GM21367 (cell line): ENCODE results near the gene TRMT6.

Source experiments
- ATAC-seq: cut with Tn5 transposase; IDR thresholded peaks from one replicate; pipeline ENCODE4 v1.9.1; 2021; ENCODE audit not compliant: unreplicated experiment

TRMT6 gene, protein sequence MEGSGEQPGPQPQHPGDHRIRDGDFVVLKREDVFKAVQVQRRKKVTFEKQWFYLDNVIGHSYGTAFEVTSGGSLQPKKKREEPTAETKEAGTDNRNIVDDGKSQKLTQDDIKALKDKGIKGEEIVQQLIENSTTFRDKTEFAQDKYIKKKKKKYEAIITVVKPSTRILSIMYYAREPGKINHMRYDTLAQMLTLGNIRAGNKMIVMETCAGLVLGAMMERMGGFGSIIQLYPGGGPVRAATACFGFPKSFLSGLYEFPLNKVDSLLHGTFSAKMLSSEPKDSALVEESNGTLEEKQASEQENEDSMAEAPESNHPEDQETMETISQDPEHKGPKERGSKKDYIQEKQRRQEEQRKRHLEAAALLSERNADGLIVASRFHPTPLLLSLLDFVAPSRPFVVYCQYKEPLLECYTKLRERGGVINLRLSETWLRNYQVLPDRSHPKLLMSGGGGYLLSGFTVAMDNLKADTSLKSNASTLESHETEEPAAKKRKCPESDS

DNA sequence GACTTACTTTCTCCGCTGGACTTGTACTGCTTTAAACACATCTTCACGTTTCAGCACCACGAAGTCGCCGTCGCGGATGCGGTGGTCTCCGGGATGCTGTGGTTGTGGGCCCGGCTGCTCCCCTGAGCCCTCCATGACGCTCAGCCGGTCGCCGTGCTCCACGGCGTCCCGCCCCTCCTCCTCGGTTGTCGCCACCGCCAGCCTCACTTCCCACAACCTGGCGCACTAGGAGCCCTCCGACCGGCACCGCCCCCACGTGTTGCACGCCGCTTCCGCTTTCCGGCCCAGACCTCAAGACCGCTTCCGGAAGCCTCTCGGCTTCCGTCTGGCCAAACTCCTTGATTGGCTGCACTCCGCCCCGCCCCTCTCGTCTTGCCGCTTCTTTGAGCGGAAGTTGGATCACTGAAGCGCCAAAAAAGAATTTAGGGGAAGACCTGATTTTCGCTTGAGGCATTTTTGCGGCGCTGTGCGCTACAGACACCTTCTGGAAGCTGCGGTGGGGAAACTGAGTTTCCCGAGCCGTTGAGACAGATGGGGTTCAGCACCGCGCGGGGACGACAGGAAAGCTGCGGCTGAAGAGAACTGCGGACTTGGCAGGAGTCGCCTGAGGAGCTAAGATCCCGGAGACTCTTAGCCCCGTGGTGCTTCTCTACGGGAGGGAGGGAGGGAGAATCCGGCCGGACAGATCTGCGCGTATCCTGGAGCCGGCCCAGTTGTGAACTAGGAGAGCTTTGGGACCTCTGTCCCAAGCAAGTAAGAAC is at the start of gene TRMT6, which contains the start of gene MCM8:
Gene TRMT6, minus strand, starts transcription at position 263 of the 761 bp plus-strand sequence. Its CDS starts 128 bp downstream, at position 135.
Gene MCM8, plus strand, starts transcription at position 382 of the 761 bp plus-strand sequence. CDS start 1,364 bp downstream, outside the sequence.
- peak; percentile 95 for ATAC-seq

DNA sequence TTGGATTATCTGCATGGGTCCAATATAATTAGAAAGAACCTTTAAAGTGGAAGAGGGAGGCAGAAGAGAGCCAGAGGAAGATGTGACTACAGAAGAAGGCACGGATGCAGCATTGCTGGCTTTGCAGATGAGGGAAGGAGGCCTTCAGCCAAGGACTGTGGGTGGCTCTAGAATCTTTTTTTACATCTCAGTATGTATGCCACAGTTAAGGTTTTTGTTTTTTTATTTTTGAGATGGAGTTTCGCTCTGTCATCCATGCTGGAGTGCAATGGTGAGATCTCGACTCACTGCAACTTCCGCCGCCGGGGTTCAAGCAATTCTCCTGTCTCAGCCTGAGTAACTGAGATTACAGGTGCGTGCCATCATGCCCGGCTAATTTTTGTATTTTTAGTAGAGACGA is 49.5 kb upstream of the TRMT6 start:
- no peak for ATAC-seq

DNA sequence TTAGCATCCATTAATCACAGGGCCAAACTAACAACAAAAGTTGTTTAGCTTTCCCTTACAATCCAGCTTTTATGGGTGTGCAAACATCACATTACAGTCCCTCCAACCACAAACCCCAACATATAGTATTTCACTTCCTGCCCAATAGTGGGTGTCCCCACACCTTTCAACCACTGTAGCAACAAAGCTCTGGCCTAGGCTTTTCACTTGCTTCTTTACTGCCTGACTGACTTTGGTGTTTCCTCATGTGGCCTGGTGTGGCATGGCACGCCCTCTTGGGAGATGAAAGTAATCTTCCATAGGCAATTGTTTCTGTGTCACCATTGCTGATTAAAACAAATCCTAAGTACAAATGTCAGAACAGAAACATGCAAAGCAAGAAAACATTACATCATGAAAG is 46.4 kb upstream of the TRMT6 start:
- peak; percentile 93 for ATAC-seq

DNA sequence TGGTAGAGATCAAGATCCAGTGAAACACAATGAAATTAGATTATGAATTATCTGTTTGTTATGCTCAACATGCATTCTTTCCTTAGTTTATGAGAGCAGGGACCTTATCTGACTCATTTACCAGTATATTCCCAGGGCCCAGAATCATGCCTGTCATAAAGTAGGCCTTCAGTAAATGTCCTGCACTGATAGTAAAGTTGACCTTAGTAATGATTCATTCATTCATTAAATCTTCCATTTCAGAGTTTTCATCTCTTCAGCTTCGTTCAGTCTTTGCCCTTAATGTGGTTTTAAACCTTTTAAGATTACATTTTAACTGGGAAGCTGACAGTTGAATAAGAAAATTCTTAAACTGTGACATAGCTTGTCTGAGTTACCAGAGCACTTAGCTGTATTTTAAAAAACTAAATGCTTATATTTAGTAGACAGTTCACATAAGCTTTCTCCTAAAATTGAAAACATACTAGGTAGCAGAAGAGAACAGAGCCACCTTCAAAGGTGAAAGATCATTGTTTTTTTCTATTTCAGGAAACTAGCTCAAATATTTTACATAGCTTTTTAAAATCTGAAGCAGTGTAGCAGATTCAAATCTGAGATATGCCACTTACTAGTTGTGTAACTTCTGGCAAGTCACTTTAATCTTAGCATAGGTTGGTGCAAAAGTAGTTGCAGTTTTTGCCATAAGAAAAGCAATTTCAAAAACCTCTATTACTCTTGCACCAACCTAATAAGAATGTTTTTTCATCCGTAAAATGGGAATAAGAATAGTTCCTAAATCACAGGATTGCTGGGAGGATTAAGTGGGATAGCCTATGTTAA is 41.5 kb upstream of the TRMT6 start:
- ATAC-seq = no peak

DNA sequence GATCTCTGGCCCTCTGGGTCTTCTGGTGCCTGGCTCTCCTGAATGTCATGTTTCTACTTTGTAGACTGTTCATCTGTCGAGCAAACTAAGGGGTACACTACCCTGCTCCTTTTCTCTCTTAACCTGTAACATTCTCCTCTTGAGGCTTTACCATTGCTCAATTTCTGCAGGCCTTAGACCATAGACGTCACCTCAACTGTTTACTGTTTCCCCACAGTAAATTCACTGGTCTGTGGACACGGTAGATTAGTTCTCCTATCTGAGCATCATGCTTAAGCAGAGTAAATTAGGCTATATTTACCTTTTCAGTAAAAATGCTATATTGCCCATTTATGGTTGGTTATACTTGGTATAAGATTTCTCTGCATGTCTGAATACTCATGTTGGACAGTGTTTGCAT is 40.6 kb upstream of the TRMT6 start:
- no peak for ATAC-seq

DNA sequence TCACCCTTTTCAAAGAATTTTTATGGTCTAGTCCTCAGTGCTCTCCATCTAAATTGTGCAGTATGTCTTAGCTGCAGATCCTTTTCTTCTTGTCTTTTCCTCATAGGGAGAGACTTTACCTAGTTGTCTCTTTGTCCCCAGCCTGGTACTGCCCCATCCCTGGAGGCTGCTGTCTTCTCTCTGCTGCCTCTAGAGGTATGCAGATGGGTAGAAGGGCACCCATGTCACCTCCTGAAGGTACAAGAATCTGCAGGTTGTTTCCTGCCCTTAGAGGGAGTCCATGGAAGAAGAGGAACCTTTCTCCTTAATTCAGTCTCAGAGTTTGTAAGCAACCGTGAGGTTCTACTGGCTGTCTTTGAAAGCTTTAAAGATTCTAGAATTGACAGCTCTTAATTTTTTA is 39.2 kb upstream of the TRMT6 start:
- no peak for ATAC-seq

DNA sequence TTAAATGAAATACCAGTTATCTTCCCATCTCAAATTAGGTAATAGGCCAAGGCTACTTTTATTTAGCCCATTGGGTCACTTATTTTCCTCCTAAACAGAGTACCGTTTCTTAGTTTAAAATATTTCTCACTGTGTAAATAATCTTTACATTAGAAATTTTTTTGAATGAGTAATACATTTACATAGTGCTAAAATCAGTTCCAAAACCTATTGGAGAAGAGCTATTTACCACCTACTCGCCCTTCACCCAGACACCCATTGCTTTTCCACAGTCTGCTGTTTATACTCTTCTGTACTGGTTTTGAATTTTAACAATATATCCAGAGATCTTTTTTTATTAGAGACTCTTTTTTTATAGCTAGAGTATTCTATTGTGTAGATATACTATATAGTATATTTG is 37.0 kb upstream of the TRMT6 start:
- ATAC-seq = no peak

DNA sequence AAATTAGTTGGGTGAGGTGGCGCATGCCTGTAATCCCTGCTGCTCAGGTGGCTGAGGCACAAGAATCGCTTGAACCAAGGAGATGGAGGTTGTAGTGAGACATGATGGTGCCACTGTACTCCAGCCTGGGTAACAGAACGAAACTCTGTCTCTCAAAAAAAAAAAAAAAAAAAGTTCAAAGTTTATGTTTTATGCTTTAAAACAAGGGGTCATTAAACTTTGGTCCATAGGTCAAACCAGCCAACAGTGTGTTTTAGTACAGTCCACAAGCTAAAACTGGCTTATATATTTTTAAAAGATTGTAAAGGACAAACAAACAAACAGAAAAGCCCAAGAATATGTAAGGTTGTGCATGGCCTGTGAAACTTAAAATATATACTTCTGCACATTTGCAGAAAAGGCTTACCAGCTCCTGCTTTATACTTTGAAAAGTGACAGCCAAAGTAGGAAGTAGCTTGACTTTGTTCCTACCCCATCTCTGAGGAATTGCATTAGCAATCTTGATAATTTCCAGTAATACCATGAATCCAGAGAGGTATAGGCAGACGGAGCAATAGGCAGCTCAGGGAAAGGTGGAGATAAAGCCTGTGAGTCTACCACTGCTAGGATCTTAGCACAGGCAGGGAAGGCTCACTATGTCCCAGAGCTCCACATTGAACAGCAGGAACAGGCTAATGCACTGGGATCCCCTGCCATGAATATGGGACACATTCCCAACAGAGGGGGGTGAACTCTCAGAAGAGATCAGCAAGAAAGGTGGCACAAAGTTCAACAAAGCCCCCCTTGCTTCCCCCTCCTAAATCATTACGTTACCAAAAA is 30.6 kb upstream of the TRMT6 start:
- ATAC-seq = no peak

DNA sequence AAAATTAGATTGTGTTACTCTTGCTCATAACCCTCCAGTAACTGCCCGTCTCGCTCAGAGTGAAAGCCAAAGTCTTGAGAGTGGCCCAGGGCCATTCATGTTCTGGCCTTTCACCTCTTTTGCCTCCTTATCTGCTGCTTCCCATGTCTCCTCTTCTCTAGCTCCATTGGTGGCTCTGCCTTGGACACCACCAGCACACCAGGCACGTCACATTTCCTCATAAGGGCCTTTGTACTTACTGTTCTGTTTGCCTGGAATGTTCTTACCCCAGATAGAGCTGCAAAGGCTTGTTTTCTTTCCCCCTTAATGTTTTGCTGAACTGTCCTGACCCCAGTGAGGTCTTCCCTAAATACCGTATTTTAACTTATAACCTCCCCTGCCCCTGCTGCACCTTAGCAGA is 29.5 kb upstream of the TRMT6 start:
- no peak for ATAC-seq

DNA sequence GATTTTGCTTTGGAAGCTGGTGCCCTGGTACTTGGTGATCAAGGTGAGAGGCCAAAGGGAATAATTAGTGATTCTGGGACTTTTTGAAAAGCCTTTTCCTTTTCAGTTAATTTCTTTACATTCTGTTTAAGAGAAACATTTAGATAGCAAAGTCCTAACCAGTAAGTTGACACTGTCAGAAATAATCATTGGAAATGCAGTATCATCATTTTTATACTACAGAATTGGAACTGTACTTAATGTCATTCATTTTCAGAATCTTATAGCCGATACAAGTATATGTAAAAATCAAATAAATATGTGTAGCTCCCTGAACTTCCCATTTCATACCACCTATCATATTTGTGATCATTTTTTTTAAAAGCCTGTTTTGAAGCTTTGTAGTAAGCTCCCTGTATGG is 27.6 kb upstream of the TRMT6 start:
- no peak for ATAC-seq

DNA sequence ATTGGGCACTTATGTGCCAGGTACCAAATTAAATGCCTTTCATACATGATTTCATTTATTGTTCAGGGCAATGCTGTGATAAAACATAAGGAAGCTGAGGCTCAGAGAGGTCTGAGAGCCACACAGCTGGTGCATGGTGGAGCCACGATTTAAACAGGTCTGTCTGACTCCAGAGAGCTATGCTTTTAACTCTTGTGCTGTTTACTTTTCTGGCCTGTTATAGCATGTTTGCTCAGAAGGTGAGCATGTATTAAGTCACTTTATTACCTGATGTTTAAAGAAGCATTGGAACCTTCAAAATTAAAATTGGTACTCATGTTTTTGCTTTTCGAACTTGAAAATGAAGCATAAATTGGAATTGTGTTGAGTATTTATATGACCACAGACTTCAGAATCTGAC is 26.9 kb upstream of the TRMT6 start:
- no peak for ATAC-seq

DNA sequence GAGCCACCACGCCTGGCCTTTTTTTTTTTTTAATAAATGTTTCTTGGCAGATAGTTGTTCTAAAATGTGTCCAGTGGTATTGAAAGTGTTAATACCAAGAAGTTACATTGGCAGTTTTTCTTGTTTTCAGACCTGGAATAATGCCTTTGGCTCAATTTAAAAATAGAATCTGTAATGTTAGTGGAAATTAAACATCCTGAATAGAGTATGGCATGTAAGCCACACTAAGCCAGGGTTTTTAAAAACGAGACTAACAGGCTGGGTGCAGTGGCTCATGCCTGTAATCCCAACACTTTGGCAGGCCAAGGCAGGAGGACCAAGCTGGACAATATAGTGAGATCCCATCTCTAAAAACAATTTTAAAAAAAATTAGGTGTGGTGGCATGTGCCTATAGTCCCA is 25.4 kb upstream of the TRMT6 start:
- ATAC-seq = no peak

DNA sequence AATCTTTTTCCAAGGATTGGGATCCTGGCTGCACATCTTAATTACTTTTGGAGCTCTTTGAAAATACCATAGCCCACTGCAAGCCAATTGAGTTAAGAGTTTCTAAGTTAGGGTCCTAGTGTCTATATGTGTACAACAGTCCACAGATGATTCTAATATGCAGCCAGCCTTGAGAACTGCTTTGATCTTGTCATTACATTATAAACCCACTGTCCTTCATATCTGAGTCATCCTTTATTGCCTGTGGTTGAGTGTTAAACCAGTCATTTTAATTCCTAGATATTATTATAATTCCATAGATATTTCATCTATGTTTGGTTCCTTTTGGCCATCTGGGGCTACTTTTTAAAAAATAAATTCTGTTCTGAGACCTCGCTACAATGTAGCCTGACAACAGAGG is 24.2 kb upstream of the TRMT6 start:
- no peak for ATAC-seq

DNA sequence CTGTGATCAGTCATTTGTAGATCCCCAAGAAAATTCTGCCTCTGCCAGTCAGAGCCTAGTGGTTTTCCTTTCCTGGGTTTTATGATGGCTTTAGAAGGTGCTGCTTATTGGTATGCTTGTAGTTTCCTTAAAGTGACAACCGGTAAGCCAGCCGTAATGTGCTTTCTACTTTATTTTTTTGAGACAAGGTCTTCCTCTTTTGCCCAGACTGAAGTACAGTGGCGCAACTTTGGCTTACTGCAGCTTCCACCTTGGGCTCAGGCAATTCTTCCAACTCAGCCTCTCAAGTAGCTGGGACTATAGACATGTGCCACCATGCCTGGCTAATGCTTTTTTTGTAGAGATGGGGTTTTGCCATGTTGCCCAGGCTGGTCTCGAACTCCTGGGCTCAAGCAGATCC is 23.6 kb upstream of the TRMT6 start:
- ATAC-seq = no peak

DNA sequence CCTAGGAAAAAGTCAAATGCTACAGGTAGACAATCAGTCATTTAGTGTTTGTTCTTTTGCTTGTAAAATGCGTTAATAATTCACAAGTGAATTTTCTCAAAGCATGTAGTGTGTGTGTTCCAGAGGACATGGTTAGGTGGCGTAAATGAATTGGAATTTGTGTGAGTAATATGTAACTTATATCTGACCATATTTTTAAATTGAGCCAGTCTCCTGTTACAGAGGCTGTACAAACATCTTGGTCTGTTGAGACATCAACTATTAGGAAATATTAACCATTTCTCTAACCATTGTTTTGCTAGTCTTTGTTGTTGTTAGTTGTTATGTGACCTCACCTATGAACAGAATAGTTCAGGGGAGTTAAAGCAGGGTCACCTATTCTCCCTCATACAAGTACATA is 22.8 kb upstream of the TRMT6 start:
- ATAC-seq = no peak

DNA sequence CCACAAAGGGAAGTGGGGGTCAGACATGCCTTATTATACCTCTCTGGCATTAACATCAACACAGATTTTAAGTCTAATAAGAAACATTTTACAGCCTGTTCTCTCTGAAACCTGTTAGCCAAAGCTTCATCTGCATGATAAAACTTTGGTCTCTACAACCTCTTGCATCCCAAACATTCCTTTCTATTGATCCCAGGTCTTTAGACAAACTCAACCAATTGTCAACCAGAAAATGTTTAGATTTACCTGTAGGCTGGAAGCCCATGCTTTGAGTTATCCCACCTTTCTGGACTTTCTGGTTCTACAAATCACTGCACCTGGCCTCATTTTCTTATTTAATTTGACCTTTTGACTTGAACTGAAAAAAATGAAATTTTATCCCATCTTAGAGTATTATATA is 20.9 kb upstream of the TRMT6 start:
- no peak for ATAC-seq

DNA sequence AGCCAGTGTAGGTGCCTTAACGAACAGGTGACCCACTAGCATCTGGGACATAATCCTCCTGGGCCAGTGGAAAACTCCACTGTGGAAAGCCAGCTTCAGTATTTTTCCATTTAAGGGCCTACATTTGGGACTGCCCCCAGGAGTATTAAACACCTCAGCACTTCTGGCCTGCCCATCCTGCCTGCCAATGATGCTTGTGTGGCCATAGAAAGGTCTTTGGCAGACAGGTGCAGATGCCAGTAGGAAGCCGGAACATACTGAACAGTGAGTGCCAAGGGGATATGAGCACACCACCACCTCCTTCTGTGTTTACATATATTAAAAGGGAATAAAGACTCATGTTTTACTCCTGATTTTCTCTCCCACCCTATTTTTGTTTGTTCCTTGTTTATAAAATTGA is 20.0 kb upstream of the TRMT6 start:
- ATAC-seq = no peak

DNA sequence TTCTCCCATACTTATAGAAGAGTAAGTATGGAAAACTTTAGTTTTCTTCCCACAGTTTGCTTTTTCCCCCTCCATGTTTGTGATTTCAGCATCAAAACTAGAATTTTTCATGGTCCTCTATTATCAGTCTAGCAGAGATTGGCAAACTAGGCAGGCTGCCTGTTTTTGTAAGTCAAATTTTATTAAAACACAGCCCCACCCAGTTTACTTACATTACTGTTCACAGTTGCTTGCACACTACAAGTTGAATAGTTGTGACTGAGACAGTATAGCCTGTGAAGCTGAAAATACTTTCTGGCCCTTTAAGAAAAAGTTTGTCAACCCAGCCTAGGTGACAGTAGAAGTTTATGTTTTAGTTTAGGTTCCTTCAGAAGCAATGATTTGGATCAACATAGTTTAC is 19.6 kb upstream of the TRMT6 start:
- no peak for ATAC-seq

DNA sequence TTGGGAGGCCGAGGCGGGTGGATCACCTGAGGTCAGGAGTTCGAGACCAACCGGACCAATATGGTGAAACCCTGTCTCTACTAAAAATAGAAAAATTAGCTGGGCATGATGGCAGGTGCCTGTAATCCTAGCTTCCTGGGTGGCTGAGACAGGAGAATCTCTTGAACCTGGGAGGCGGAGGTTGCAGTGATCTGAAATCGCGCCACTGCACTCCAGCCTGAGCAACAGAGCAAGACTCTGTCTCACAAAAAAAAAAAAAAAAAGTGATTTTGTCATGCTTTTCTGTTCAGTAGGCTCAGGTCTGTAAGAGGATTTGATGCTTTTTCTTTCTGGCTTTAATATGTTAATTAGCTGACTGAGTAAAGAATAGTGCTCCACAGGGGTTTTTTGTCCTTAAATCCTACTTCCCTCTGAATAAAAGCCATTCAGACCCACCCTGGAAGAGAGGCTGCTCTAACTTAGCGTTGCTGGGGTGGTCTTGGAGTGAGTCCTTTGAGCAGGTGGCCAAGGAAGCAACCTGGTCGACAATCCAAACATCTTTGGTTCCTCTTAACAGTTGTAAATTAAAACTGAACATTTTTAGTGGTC is 19.1 kb upstream of the TRMT6 start:
- ATAC-seq = no peak

DNA sequence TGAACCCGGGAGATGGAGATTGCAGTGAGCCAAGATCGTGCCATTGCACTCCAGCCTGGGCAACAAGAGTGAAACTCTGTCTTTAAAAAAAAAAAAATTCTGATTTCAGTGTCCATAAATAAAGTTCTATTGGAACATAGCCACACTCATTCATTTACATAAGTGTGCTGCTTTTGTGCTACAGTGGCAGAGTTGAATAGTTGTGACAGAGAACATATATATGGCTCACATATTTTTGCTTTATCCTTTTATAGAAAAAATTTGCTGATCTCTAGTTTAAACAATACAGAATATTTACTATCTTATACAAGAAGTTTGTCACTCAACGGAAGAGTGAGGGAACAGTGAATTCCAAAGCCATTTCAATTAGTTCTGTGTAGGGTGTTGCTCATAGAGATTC is 18.1 kb upstream of the TRMT6 start:
- ATAC-seq = no peak
